ENCODE data around the gene SASH3. TPM values are rescaled to one million over a fixed set of nuclear protein-coding genes. Genes with fewer than 3 reads are reported as not detected.
"Not testable (repeated sequence)": the region's sequence is repeated elsewhere in the genome, so short reads cannot be mapped to it uniquely, and the experiment has no call there.

Gene SASH3
- total RNA-seq = 0.62 TPM

- no peak for DNase-seq
Observed at GRCh38 chrX:129779747-129780146, at the start of gene SASH3. TSS of gene SASH3 (plus strand) at chrX:129779949. CDS start at chrX:129780098, 149 bp downstream.

- DNase-seq = no peak
Observed at GRCh38 chrX:129731228-129731627, 48.5 kb upstream of the SASH3 start.

- no peak for DNase-seq
Observed at GRCh38 chrX:129732857-129733256, 46.9 kb upstream of the SASH3 start.

GRCh38 chrX:129733335-129733734 lies 46.4 kb upstream of the SASH3 start:
- DNase-seq = no peak

- DNase-seq = no peak
Observed at GRCh38 chrX:129736491-129736890, 43.3 kb upstream of the SASH3 start.

- DNase-seq = no peak
Observed at GRCh38 chrX:129737916-129738315, 41.8 kb upstream of the SASH3 start.

- DNase-seq = no peak
Observed at GRCh38 chrX:129738466-129739308, 41.1 kb upstream of the SASH3 start, which contains the start of gene XPNPEP2. TSS of gene XPNPEP2 (plus strand) at chrX:129738979. CDS start at chrX:129739214, 235 bp downstream.

- no peak for DNase-seq
Observed at GRCh38 chrX:129739578-129739977, 40.2 kb upstream of the SASH3 start.

- no peak for DNase-seq
Observed at GRCh38 chrX:129741880-129742758, 37.6 kb upstream of the SASH3 start.

GRCh38 chrX:129742759-129743152 lies 37.0 kb upstream of the SASH3 start:
- DNase-seq = not testable (repeated sequence)

- DNase-seq = no peak
Observed at GRCh38 chrX:129743821-129744220, 35.9 kb upstream of the SASH3 start.

GRCh38 chrX:129744861-129745321 lies 34.9 kb upstream of the SASH3 start:
- no peak for DNase-seq

GRCh38 chrX:129746557-129747470 lies 32.9 kb upstream of the SASH3 start:
- no peak for DNase-seq

- no peak for DNase-seq
Observed at GRCh38 chrX:129747533-129747932, 32.2 kb upstream of the SASH3 start.

- no peak for DNase-seq
Observed at GRCh38 chrX:129748305-129748704, 31.4 kb upstream of the SASH3 start.

GRCh38 chrX:129749069-129749468 lies 30.7 kb upstream of the SASH3 start:
- DNase-seq = no peak

GRCh38 chrX:129750971-129751370 lies 28.8 kb upstream of the SASH3 start:
- DNase-seq = no peak

- no peak for DNase-seq
Observed at GRCh38 chrX:129754056-129755024, 25.4 kb upstream of the SASH3 start.

- no peak for DNase-seq
Observed at GRCh38 chrX:129755779-129756650, 23.7 kb upstream of the SASH3 start.
